Activated CD4-positive, alpha-beta T cell treated with anti-CD3 and anti-CD28 coated beads for 24 hours (primary cell): ENCODE measurements around the gene TSPY3.
"Not testable (repeated sequence)": the region's sequence is repeated elsewhere in the genome, so short reads cannot be mapped to it uniquely, and the experiment has no call there.

ENCODE experiments used
- DNase-seq, 2 donors: peaks; one replicate each; pipeline ENCODE4 v3.0.0-alpha.2; 2020; ENCODE audit warnings: low read depth in 2 of 2

Gene TSPY3

GRCh38 chrY:9398121-9398520, at the start of gene TSPY3:
Gene TSPY3 (plus strand): TSS chrY:9398421. CDS start chrY:9398467, 46 bp downstream.
- DNase-seq = not testable (repeated sequence)

- DNase-seq = not testable (repeated sequence)
These were observed 40.7 kb upstream of the TSPY3 start, which contains the start of gene TSPY8 for GRCh38 chrY:9357497-9357896. Gene TSPY8 (plus strand): TSS chrY:9357797. CDS start chrY:9357843, 46 bp downstream.

GRCh38 chrY:9396527-9396926, 1.7 kb upstream of the TSPY3 start:
- DNase-seq = not testable (repeated sequence)
